ENCODE measurements around the gene APOA5. TPM values are rescaled to one million over a fixed set of nuclear protein-coding genes. Genes with fewer than 3 reads are reported as not detected.
"Not testable (repeated sequence)": the region's sequence is repeated elsewhere in the genome, so short reads cannot be mapped to it uniquely, and the experiment has no call there.

APOA5 gene
- polyA plus RNA-seq, 1 of the 3 experiments (the other 2 are of a cell fraction) = not detected

DNA sequence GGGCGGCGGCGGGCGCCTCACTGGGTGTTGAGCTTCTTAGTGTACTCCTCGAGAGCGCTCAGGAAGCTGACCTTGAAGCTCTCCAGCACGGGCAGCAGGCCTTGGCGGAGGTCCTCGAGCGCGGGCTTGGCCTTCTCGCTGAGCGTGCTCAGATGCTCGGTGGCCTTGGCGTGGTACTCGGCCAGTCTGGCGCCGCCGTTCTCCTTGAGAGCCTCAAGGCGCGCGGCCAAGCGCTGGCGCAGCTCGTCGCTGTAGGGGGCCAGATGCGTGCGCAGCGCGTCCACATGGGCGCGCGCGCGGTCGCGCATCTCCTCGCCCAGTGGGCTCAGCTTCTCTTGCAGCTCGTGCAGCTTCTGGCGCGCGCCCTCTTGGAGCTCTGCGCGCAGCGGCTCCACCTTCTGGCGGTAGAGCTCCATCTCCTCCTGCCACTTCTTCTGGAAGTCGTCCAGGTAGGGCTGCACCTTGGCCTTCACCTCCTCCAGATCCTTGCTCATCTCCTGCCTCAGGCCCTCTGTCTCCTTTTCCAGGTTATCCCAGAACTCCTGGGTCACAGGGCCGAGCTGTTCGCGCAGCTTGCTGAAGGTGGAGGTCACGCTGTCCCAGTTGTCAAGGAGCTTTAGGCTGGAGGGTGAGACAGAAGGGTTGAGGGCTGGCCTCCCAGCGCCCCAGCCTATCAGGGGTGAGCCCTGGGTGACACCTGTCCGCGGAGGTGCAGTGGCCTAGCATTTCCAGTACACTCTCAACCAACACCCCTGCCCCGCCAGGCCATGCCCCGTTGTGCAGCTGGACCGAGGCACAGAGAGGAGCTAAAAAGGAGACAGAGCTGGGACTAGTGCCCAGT lies 44.3 kb upstream of the APOA5 start (continued):
- TF ChIP-seq, protein P1, sequence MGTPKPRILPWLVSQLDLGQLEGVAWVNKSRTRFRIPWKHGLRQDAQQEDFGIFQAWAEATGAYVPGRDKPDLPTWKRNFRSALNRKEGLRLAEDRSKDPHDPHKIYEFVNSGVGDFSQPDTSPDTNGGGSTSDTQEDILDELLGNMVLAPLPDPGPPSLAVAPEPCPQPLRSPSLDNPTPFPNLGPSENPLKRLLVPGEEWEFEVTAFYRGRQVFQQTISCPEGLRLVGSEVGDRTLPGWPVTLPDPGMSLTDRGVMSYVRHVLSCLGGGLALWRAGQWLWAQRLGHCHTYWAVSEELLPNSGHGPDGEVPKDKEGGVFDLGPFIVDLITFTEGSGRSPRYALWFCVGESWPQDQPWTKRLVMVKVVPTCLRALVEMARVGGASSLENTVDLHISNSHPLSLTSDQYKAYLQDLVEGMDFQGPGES (IDR thresholded peaks at IDR 0.05; ENCODE audit: low read depth, low read length) = no peak
- peak; percentile 59 for TF ChIP-seq SMC3 (IDR thresholded peaks at IDR 0.05; ENCODE audit: low read depth, low read length)
- TF ChIP-seq YY1 (IDR thresholded peaks at IDR 0.05; ENCODE audit: low read depth) = no peak
- TF ChIP-seq, protein P2, sequence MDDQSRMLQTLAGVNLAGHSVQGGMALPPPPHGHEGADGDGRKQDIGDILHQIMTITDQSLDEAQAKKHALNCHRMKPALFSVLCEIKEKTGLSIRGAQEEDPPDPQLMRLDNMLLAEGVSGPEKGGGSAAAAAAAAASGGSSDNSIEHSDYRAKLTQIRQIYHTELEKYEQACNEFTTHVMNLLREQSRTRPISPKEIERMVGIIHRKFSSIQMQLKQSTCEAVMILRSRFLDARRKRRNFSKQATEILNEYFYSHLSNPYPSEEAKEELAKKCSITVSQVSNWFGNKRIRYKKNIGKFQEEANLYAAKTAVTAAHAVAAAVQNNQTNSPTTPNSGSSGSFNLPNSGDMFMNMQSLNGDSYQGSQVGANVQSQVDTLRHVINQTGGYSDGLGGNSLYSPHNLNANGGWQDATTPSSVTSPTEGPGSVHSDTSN (IDR thresholded peaks at IDR 0.05) = no peak
- TF ChIP-seq NFIC (IDR thresholded peaks at IDR 0.05; ENCODE audit: borderline replicate concordance) = peak; percentile 63
- no peak for TF ChIP-seq TEAD4 (IDR thresholded peaks at IDR 0.05; ENCODE audit: borderline replicate concordance, insufficient read depth)
- TF ChIP-seq FOXM1 (IDR thresholded peaks at IDR 0.05; ENCODE audit: low read depth) = no peak
- TF ChIP-seq TCF12 (IDR thresholded peaks at IDR 0.05) = no peak
- TF ChIP-seq RAD21 (IDR thresholded peaks at IDR 0.05; ENCODE audit: low read length) = peak; percentile 56
- TF ChIP-seq, protein P3, sequence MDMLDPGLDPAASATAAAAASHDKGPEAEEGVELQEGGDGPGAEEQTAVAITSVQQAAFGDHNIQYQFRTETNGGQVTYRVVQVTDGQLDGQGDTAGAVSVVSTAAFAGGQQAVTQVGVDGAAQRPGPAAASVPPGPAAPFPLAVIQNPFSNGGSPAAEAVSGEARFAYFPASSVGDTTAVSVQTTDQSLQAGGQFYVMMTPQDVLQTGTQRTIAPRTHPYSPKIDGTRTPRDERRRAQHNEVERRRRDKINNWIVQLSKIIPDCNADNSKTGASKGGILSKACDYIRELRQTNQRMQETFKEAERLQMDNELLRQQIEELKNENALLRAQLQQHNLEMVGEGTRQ (IDR thresholded peaks at IDR 0.05; ENCODE audit: borderline replicate concordance, low read depth, low read length) = no peak
- TF ChIP-seq TAF1 (IDR thresholded peaks at IDR 0.05; ENCODE audit: borderline replicate concordance, low read depth, low read length) = no peak

DNA sequence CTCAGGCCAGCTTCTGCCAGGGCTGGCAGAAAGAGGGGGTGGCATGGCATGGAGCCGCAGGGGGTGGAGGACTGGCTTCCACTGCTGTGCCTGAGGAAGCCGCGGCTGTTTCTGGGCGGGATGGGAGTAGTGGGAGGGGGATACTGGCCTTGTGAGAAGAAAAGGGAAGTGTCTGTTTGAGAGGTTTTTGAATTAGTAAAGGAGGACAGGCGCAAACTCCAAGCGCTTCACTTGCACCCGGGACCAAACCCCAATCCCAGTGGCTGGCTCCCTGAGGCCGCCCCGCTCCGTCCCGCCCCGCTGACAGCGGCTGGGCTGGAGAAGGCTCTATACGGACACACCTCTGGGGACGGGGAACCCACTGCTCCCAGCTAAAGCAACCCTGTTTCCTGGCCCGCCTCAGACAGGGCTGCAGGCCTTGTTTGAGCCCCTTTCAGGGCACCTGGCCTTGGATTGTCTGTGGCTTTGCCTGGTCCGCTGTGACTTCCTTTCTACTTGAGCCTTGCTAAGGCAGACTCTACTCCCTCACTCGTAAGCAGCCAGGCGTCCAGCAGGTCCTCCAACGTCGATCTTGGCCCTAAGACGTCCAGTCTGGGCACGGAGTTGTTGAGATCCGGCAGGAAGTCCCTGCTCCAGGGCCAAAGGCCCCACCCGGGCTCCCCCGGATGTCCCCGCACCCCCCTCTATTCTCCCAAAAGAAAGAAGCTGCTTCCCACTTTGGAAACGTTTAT lies 43.5 kb upstream of the APOA5 start:
- DNase-seq = no peak
- H3K9me3 ChIP-seq = no peaks in the 10 kb centered on the region
- H2AFZ ChIP-seq (ENCODE audit: low read depth) = peak overlapping the region; percentile 65; the same call in 1 of the 2 replicates
- H3K36me3 ChIP-seq (replicated peaks in 1 of 2; ENCODE audit: control insufficient read depth in 1 of 2, insufficient read depth in 2 of 2, low read length in 1 of 2) = no peaks in the 10 kb centered on the region
- H3K27ac ChIP-seq (ENCODE audit: low read depth in 2 of 2, low read length in 1 of 2) = no peak overlapping the region
- ChIA-PET POLR2A (interaction anchor here (0.9 to 1.7 kb wide), 2 partner anchors 23 to 44 kb away, joined by 3 to 9 read pairs; partner anchors contain the start of gene APOA5), CTCF (interaction anchor here (0.9 to 3.1 kb wide), 20 partner anchors 10 to 309 kb away, joined by 3 to 59 read pairs (median 4); partner anchors contain the start of genes APOA4, APOA5, PAFAH1B2 and ZPR1)
- no peaks in the 10 kb centered on the region for H3K9me2 ChIP-seq
- no peaks in the 10 kb centered on the region for H3F3A ChIP-seq (replicated peaks; ENCODE audit: insufficient read depth)
- H3K27me3 ChIP-seq (ENCODE audit: insufficient read depth) = no peaks in the 10 kb centered on the region
- H3K4me2 ChIP-seq = no peak overlapping the region
- H3K79me2 ChIP-seq (ENCODE audit: insufficient read depth) = no peaks in the 10 kb centered on the region
- no peaks in the 10 kb centered on the region for H4K20me1 ChIP-seq (ENCODE audit: insufficient read depth)
- WGBS (ENCODE audit: low lambda C conversion rate) = 91% methylated on average over 22 of the region's 28 CpGs
- TF ChIP-seq YY1 (IDR thresholded peaks at IDR 0.05; ENCODE audit: low read depth) (no peak), CHD2 (IDR thresholded peaks at IDR 0.05; ENCODE audit: low read length, partially characterized antibody) (no peak), RXRA (IDR thresholded peaks at IDR 0.05; ENCODE audit: borderline replicate concordance, low read depth) (no peak), GATA2 (CRISPR knock-in tag; IDR thresholded peaks at IDR 0.05) (no peak)
- TF ChIP-seq, protein P1 (IDR thresholded peaks at IDR 0.05; ENCODE audit: low read depth, low read length) = no peak
- H3K4me3 ChIP-seq (ENCODE audit: low read depth in 2 of 2, low read length in 1 of 2) = no peak overlapping the region
- no peak overlapping the region for H3K9ac ChIP-seq
- peaks cover 0 to 10% of the 10 kb centered on the region in 2 experiments; a peak in 1 of 4 replicates for H3K4me1 ChIP-seq (ENCODE audit: control insufficient read depth in 1 of 2, insufficient read depth in 2 of 2, low read depth in 1 of 2, low read length in 1 of 2)

DNA sequence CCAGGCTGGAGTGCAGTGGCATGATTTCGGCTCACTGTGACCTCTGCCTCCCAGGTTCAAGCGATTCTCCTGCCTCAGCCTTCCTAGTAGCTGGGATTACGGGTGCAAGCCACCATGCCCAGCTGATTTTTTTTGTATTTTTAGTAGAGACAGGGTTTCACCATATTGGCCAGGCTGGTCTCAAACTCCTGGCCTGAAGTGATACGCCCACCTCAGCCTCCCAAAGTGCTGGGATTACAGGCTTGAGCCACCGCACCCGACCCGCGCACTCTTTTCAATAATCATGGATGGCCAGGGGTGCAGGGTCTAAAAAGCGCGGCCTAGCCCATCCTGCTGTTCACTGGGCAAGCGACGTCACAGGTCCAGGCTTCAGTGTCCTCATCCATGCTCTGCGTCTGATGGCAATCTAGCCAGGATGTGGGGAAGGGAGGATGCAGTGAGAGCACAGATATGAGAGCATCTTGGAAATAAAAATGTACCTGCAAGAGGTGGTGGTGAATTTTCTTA lies 42.9 kb upstream of the APOA5 start:
- H3K27ac ChIP-seq (ENCODE audit: low read depth in 2 of 2, low read length in 1 of 2); H3K9ac ChIP-seq; H3K9me3 ChIP-seq; DNase-seq; H3K27me3 ChIP-seq (ENCODE audit: insufficient read depth); H3K36me3 ChIP-seq (replicated peaks in 1 of 2; ENCODE audit: control insufficient read depth in 1 of 2, insufficient read depth in 2 of 2, low read length in 1 of 2); H2AFZ ChIP-seq (ENCODE audit: low read depth); H3K4me3 ChIP-seq (ENCODE audit: low read depth in 2 of 2, low read length in 1 of 2); H3K79me2 ChIP-seq (ENCODE audit: insufficient read depth); H3K9me2 ChIP-seq; H4K20me1 ChIP-seq (ENCODE audit: insufficient read depth); POLR2A ChIA-PET; H3F3A ChIP-seq (replicated peaks; ENCODE audit: insufficient read depth); H3K4me2 ChIP-seq: not testable (repeated sequence)
- CTCF ChIA-PET = interaction anchor here (1.3 to 2.0 kb wide), 5 partner anchors 11 to 272 kb away, joined by 3 to 7 read pairs (median 4); no protein-coding TSS in a partner anchor
- peaks cover 0 to 16% of the 10 kb centered on the region in 2 experiments; a peak in 1 of 4 replicates for H3K4me1 ChIP-seq (ENCODE audit: control insufficient read depth in 1 of 2, insufficient read depth in 2 of 2, low read depth in 1 of 2, low read length in 1 of 2)
- WGBS (ENCODE audit: low lambda C conversion rate) = 82% methylated on average over 13 of the region's 13 CpGs
